Measurements from ENCODE around the gene TNPO1.

TNPO1 gene

GRCh38 chr5:72938206-72938605, 121.7 kb downstream of the TNPO1 start:
- no peak overlapping the region for H3K27ac ChIP-seq
- DNase-seq (ENCODE audit: low spot score), result no peak
- ChIA-PET POLR2A (ENCODE audit: low non-redundant PET) (no interaction called here), CTCF (interaction anchor here (0.7 kb wide), 1 partner anchor 9 kb away, joined by 3 read pairs; no protein-coding TSS in a partner anchor)
- TF ChIP-seq CTCF (conservative IDR thresholded peaks at IDR 0.05; ENCODE audit: low read depth), result no peak

DNA sequence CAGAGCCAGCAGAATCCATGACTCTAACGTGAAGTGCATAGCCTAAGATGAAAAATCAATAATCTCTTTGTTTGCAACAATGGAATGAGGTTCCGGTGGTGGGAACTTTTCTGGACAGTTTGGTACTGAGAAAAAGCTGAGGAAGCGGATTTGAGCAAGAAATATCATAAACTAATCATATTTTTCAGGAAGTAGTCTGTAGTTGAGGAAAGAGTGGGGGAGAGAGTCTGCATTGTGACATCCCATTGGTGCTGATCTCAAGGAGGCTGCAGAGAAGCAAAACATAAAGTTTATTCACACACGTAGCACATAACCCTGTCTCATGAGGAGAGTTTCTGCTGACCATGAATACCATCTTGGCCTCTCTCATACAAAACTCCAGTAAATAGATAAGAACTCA, 123.6 kb downstream of the TNPO1 start:
- H3K27ac ChIP-seq, result no peak overlapping the region
- no peak for DNase-seq (ENCODE audit: low spot score)
- TF ChIP-seq CTCF (conservative IDR thresholded peaks at IDR 0.05; ENCODE audit: low read depth), result no peak
- POLR2A ChIA-PET (ENCODE audit: low non-redundant PET), result no interaction called here
- CTCF ChIA-PET, result no interaction called here

DNA sequence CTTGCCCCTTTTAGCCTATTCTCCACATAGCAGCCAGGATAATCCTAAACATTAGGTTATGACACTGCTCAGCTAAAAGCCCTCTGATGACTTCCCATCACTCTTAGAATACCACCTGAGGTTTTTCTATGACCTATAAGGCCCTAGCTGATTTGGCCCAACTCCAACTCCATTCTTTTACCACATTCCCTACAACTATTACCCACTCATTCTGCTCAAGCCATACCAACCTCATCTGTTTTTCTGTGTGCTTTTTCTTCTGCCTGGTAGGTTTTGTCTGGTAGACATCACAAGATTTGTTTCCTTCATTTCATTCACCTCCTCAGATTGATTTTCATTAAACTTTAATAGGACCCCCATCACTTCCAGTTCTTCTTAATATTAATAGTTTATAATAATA, 126.8 kb downstream of the TNPO1 start:
- ChIA-PET POLR2A (ENCODE audit: low non-redundant PET) (no interaction called here), CTCF (no interaction called here)
- TF ChIP-seq CTCF (conservative IDR thresholded peaks at IDR 0.05; ENCODE audit: low read depth), result no peak
- H3K27ac ChIP-seq, result no peak overlapping the region
- no peak for DNase-seq (ENCODE audit: low spot score)

DNA sequence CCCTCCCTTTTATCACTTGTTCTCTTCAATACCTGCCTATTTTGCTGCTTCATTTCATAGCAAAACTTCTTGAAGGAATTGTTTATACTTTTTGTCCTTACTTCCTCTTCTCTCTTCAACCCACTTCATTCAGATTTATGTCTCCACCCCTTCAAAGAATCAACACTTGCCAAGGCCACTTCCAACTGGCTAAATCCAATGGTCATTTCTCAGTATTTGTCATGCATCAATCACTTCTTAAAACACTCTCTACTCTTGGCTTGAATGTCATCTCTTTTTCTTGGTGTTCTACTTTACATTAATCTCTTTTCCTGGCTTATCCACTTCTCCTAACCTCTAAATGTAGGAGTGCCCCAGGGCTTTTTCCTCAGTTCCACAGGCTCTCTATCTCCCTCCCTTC, 131.0 kb downstream of the TNPO1 start:
- no peak for DNase-seq (ENCODE audit: low spot score)
- TF ChIP-seq CTCF (conservative IDR thresholded peaks at IDR 0.05; ENCODE audit: low read depth), result no peak
- no peak overlapping the region for H3K27ac ChIP-seq
- ChIA-PET POLR2A (ENCODE audit: low non-redundant PET) (no interaction called here), CTCF (no interaction called here)

DNA sequence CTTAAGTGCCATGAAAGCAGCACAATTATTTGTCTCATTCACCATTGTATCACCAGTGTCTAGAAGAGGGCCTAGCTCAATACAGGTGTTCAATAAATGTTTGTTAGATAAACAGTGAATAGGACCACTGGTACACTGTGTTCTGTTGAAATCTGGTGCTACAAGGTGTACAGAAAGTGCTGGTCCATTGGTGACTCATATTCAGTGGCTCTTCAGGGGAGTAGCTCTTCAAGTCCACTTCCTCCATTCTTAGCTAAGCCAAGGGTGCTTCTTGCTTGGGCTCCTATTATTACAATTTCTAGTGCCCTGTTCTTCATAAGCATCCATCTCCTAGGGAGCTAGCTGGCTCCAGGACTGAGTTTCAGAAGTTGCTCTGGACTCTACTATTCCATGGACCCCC, 133.0 kb downstream of the TNPO1 start:
- ChIA-PET CTCF (no interaction called here), POLR2A (ENCODE audit: low non-redundant PET) (no interaction called here)
- H3K27ac ChIP-seq, result no peak overlapping the region
- no peak for DNase-seq (ENCODE audit: low spot score)
- TF ChIP-seq CTCF (conservative IDR thresholded peaks at IDR 0.05; ENCODE audit: low read depth), result no peak

GRCh38 chr5:72951671-72952468, 135.4 kb downstream of the TNPO1 start:
- ChIA-PET CTCF (no interaction called here), POLR2A (ENCODE audit: low non-redundant PET) (no interaction called here)
- H3K27ac ChIP-seq, result peak overlapping the region; percentile 76

More at GRCh38 chr5:72951671-72952468, 135.4 kb downstream of the TNPO1 start:
- DNase-seq (ENCODE audit: low spot score), result peak; percentile 93
- TF ChIP-seq CTCF (conservative IDR thresholded peaks at IDR 0.05; ENCODE audit: low read depth), result no peak
